GM10248 (cell line): Measurements from ENCODE around the gene VOPP1.

Experiments
- CTCF ChIA-PET: fragments of 300-600 bp; sonication (Branson Sonifier 250); formaldehyde crosslinking; extraction: SDS; loops from one replicate; lab custom pipeline; 2021; ENCODE audit warnings: antibody characterized with exemption; lab: Yijun Ruan, JAX
- POLR2A ChIA-PET: fragments of 350-650 bp; sonication (Branson Sonifier 250); formaldehyde crosslinking; extraction: SDS; loops from one replicate; lab custom pipeline; 2020; ENCODE audit warnings: antibody characterized with exemption; lab: Yijun Ruan, JAX
- DNase-seq: peaks from one replicate; pipeline ENCODE4 v3.0.0; 2012; ENCODE audit errors: extremely low spot score
- TF ChIP-seq, protein P1 (sequence below): IDR thresholded peaks from 2 replicates; pipeline ENCODE4 v1.5.1; 2012; ENCODE audit warnings: mild to moderate bottlenecking, low read depth; ENCODE audit errors: extremely low read depth, missing control alignments, control extremely low read depth

VOPP1 gene

DNA sequence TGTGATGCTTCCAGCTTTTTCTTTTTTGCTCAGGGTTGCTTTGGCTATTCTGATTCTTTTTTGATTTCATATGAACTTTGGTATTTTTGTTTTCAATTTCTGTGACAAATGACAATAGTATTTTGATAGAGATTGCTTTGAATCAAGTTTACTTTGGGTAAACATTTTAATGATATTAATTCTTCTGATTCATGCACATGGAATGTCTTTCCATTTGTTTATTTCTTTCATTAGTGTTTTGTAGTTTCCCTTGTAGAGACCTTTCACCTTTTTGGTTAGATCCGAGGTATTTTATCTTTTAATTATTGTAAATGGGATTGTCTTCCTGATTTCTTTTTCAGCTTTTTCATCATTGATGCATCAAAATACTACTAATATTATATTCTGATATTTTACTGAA, 114.0 kb downstream of the VOPP1 start:
- DNase-seq = no peak
- ChIA-PET POLR2A (no interaction called here), CTCF (no interaction called here)
- TF ChIP-seq, protein P1, sequence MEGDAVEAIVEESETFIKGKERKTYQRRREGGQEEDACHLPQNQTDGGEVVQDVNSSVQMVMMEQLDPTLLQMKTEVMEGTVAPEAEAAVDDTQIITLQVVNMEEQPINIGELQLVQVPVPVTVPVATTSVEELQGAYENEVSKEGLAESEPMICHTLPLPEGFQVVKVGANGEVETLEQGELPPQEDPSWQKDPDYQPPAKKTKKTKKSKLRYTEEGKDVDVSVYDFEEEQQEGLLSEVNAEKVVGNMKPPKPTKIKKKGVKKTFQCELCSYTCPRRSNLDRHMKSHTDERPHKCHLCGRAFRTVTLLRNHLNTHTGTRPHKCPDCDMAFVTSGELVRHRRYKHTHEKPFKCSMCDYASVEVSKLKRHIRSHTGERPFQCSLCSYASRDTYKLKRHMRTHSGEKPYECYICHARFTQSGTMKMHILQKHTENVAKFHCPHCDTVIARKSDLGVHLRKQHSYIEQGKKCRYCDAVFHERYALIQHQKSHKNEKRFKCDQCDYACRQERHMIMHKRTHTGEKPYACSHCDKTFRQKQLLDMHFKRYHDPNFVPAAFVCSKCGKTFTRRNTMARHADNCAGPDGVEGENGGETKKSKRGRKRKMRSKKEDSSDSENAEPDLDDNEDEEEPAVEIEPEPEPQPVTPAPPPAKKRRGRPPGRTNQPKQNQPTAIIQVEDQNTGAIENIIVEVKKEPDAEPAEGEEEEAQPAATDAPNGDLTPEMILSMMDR = no peak

DNA sequence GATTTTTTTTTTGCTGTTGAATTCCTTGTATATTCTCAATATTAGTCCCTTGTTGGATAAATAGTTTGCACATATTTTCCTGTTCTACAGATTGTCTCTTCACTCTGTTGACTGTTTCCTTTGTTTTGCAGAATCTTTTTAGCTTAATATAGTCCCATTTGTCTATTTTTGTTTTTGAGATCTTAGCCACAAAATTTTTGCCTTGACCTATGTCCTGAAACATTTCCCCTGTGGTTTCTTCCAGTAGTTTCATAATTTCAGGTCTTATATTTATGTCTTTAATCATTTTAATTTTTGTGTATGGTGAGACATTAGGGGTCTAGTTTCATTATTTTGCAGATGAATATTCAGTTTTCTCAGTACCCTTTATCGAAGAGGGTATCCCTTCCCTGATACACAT, 114.5 kb downstream of the VOPP1 start:
- DNase-seq = no peak
- ChIA-PET POLR2A (no interaction called here), CTCF (no interaction called here)
- TF ChIP-seq, protein P1 = no peak

DNA sequence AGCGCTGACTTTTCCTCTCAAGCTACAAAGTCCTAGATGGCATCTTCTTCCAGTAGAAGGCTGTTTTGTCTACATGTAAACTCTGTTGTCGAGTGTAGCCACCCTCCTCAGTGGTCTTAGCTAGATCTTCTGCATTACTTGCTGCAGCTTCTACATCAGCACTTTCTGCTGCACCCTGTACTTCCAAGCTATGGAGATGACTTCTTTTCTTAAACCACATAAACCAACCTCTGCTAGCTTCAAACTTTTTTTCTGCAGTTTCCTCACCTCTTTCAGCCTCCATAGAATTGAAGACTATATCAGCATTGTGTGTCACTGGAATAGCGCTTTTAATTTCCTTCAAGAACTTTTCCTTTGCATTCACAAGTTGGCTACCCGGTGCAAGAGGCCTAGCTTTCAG, 119.3 kb downstream of the VOPP1 start:
- ChIA-PET CTCF (interaction anchor here (0.8 to 2.0 kb wide), 6 partner anchors 9 to 57 kb away, joined by 3 to 6 read pairs (median 4); no protein-coding TSS in a partner anchor), POLR2A (no interaction called here)

DNA sequence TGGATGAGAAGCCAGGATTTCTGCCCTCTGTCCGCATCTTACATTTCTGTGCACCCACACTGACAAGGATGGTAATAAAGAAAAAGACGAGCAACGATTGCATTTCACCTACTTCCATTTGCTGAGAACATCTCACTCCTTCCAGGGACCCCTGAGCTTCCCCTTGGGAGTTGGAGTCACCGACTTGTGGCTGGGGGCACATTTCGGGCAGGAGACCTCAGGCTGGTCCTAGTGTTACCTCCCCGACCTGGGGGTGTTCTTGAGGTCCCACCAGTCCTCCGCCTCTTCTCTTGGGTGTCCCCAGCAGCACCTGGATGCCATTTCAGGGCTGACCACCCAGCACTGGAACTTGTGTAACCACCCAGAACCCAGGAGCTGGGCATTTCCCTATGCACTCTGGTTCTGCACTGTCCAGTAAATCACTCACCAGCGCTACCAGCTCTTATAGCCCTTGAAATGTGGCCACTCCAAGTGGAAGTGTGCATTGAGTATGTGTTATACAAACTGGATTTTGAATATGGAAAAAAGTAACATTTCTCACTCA, 122.2 kb downstream of the VOPP1 start:
- TF ChIP-seq, protein P1 = no peak
- POLR2A ChIA-PET = no interaction called here
- no peak for DNase-seq
- CTCF ChIA-PET = interaction anchor here (1.1 to 1.2 kb wide), 2 partner anchors 11 to 12 kb away, joined by 3 read pairs; no protein-coding TSS in a partner anchor

More for the DNA sequence above, 119.3 kb downstream of the VOPP1 start:
- no peak for DNase-seq
- TF ChIP-seq, protein P1 = no peak

DNA sequence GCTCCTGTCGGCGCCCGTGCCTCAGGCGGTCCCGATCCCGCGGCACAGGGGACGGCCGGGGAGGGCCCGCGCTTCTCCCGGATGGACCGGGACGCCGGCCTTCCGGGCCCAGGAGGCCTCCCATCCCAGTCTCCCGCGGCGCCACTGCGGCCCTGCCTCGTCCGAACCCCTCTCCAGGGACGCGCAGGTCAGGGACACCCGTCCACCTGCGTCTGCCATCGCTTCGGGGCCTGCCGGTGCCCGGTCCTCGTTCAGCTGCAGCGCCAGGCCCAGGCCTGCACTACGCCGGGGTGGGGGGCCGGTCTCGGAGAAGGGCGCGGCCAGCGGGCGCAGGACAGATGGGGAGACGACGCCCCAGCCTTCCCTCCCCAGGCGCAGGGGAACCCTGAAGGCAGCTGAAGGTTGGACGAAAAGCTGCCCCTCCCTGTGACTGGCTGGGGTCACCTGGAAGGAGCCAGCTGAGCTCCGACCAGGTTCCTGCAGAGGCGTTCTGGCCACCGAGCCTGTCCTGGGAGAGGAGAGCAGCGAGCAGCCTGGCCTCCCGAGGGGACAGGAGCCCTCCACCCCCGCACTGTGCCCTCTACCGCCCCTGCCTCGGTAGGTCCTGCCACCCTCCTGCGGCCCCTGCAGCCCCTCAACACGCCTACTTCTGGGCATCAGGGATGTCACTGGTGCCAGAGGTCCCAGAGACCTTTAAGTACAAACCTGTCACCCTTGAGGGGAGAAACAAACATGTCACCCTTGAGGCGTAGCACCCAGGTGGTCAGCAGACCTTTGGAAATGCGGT, 122.9 kb downstream of the VOPP1 start:
- CTCF ChIA-PET = interaction anchor here (1.1 kb wide), 1 partner anchor 13 kb away, joined by 3 read pairs; no protein-coding TSS in a partner anchor
- TF ChIP-seq, protein P1 = no peak

DNA sequence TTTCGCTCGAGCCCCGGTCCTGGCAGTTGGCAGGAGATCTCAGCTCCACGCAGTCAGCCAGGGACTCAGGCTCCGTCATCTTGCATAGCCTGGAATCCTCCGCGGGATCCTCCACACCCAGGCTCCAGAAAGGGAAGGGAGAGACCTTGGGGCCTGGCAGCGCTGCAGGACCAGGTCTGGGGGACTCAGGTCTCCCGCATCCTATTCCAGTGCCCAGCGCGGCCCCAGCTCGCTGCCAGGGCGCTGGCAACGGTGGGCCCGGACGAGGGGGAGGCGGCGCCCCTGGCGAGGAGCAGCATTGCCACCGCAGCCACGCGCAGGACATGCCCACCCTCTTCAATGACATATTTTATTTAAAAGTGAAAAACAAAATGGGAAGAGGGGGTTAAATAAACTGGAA, 123.8 kb downstream of the VOPP1 start:
- CTCF ChIA-PET = no interaction called here
- TF ChIP-seq, protein P1 = no peak
- POLR2A ChIA-PET = no interaction called here
- no peak for DNase-seq

More for the DNA sequence above, 122.9 kb downstream of the VOPP1 start:
- no peak for DNase-seq
- POLR2A ChIA-PET = no interaction called here
